ENCODE measurements around the gene SEMA3C. TPM values are rescaled to one million over a fixed set of nuclear protein-coding genes. Genes with fewer than 3 reads are reported as not detected.

SEMA3C gene
- total and polyA plus RNA-seq, 2 donors (not counting 3 experiments of a cell fraction or from before 2014, with no cell fraction given): 0.01 to 0.09 TPM

- H2AFZ ChIP-seq (ENCODE audit: low read depth, low read length): no peak overlapping the region
- DNase-seq (ENCODE audit: low read depth, low spot score) (no peak), FAIRE-seq (no peak)
- dilution Hi-C loops (cut with MboI; ENCODE audit: extremely low pct_ligation_motif_present, low sequenced_read_pairs) (no loop called here), intact Hi-C loops (cut with micrococcal nuclease) (no loop called here)
- peaks cover 0 to 3% of the 10 kb centered on the region in 2 experiments for H3K27me3 ChIP-seq (ENCODE audit: control insufficient read depth in 2 of 2, insufficient read depth in 2 of 2, low read length in 2 of 2)
- no peaks in the 10 kb centered on the region for H3K9me1 ChIP-seq (replicated peaks; ENCODE audit: control insufficient read depth, extremely low read depth, insufficient read depth, low read length)
- no peak overlapping the region for H3K4me2 ChIP-seq (ENCODE audit: insufficient read depth, low read length)
- no peaks in the 10 kb centered on the region for H4K20me1 ChIP-seq (replicated peaks; ENCODE audit: control insufficient read depth, extremely low read depth, insufficient read depth, low read length)
- H3K79me2 ChIP-seq (ENCODE audit: control insufficient read depth, insufficient read depth, low read length): no peaks in the 10 kb centered on the region
- ChIA-PET CTCF (no interaction called here), POLR2A (no interaction called here)
- no peaks in the 10 kb centered on the region for H3K4me1 ChIP-seq (ENCODE audit: control insufficient read depth, extremely low read depth, insufficient read depth, low read length)
- BruUV-seq (replicated peaks): no TSS peak
- H3K9ac ChIP-seq (replicated peaks; ENCODE audit: extremely low read depth, insufficient read depth, low read length): no peak overlapping the region
- TF ChIP-seq EZH2 (IDR thresholded peaks at IDR 0.05; ENCODE audit: borderline replicate concordance, low read depth, low read length, severe bottlenecking) (no peak), JUN (IDR thresholded peaks at IDR 0.05; ENCODE audit: borderline replicate concordance, insufficient read depth, insufficient read length, low read depth) (no peak)
- no peak overlapping the region for H3K27ac ChIP-seq (ENCODE audit: insufficient read depth, low read depth, low read length)
- H3K4me3 ChIP-seq (replicated peaks in 1 of 3; ENCODE audit: insufficient read depth in 1 of 3, low read depth in 1 of 3, low read length in 3 of 3): no peak overlapping the region
- H3K9me3 ChIP-seq (replicated peaks; ENCODE audit: control insufficient read depth, insufficient read depth, low read length): no peaks in the 10 kb centered on the region
- H3K36me3 ChIP-seq (ENCODE audit: control insufficient read depth in 2 of 2, extremely low read depth in 1 of 2, insufficient read depth in 2 of 2, low read length in 2 of 2): no peaks in the 10 kb centered on the region
These were observed 39.0 kb downstream of the SEMA3C start for GRCh38 chr7:80879849-80880248.

- no peaks in the 10 kb centered on the region for H3K4me1 ChIP-seq (ENCODE audit: control insufficient read depth, extremely low read depth, insufficient read depth, low read length)
- no peak for TF ChIP-seq CTCF (IDR thresholded peaks at IDR 0.05; ENCODE audit: extremely low read depth in 1 of 2, insufficient read depth in 1 of 2, low read depth in 1 of 2, low read length in 2 of 2)
- TF ChIP-seq GATA2 (IDR thresholded peaks at IDR 0.05; ENCODE audit: insufficient read depth, insufficient read length, low read depth, low read length): no peak
- no peak for TF ChIP-seq POLR2AphosphoS5 (IDR thresholded peaks at IDR 0.05; ENCODE audit: insufficient read depth, low read depth, low read length)
- no peak for TF ChIP-seq EZH2 (IDR thresholded peaks at IDR 0.05; ENCODE audit: borderline replicate concordance, low read depth, low read length, severe bottlenecking)
- TF ChIP-seq MAX (IDR thresholded peaks at IDR 0.05; ENCODE audit: insufficient read depth, insufficient read length): no peak
- TF ChIP-seq FOS (IDR thresholded peaks at IDR 0.05; ENCODE audit: borderline replicate concordance, insufficient read depth, low read length): no peak
- TF ChIP-seq POLR2A (IDR thresholded peaks at IDR 0.05; ENCODE audit: low read depth, low read length): no peak
- TF ChIP-seq MYC (IDR thresholded peaks at IDR 0.05; ENCODE audit: low read depth, low read length): no peak
- TF ChIP-seq JUN (IDR thresholded peaks at IDR 0.05; ENCODE audit: borderline replicate concordance, insufficient read depth, insufficient read length, low read depth): no peak
- FAIRE-seq: no peak
- H4K20me1 ChIP-seq (replicated peaks; ENCODE audit: control insufficient read depth, extremely low read depth, insufficient read depth, low read length): no peaks in the 10 kb centered on the region
- H3K27me3 ChIP-seq (ENCODE audit: control insufficient read depth in 2 of 2, insufficient read depth in 2 of 2, low read length in 2 of 2): peaks cover 0 to 3% of the 10 kb centered on the region in 2 experiments
- H3K9me1 ChIP-seq (replicated peaks; ENCODE audit: control insufficient read depth, extremely low read depth, insufficient read depth, low read length): no peaks in the 10 kb centered on the region
- no peak overlapping the region for H3K27ac ChIP-seq (ENCODE audit: insufficient read depth, low read depth, low read length)
- DNase-seq (ENCODE audit: low read depth, low spot score): no peak
- H3K79me2 ChIP-seq (ENCODE audit: control insufficient read depth, insufficient read depth, low read length): no peaks in the 10 kb centered on the region
- H3K36me3 ChIP-seq (ENCODE audit: control insufficient read depth in 2 of 2, extremely low read depth in 1 of 2, insufficient read depth in 2 of 2, low read length in 2 of 2): no peaks in the 10 kb centered on the region
- BruUV-seq (replicated peaks): no TSS peak
- H2AFZ ChIP-seq (ENCODE audit: low read depth, low read length): no peak overlapping the region
- dilution Hi-C loops (cut with MboI; ENCODE audit: extremely low pct_ligation_motif_present, low sequenced_read_pairs) (no loop called here), intact Hi-C loops (cut with micrococcal nuclease) (no loop called here)
- no peak overlapping the region for H3K9ac ChIP-seq (replicated peaks; ENCODE audit: extremely low read depth, insufficient read depth, low read length)
- ChIA-PET CTCF (no interaction called here), POLR2A (no interaction called here)
- H3K9me3 ChIP-seq (replicated peaks; ENCODE audit: control insufficient read depth, insufficient read depth, low read length): no peaks in the 10 kb centered on the region
- no peak overlapping the region for H3K4me3 ChIP-seq (replicated peaks in 1 of 3; ENCODE audit: insufficient read depth in 1 of 3, low read depth in 1 of 3, low read length in 3 of 3)
- H3K4me2 ChIP-seq (ENCODE audit: insufficient read depth, low read length): no peak overlapping the region
These were observed 41.9 kb downstream of the SEMA3C start for GRCh38 chr7:80876894-80877414.
